HG03565 (cell line): ENCODE data around the gene MBNL1.

ENCODE experiments used
- ATAC-seq: cut with Tn5 transposase; IDR thresholded peaks from one replicate; pipeline ENCODE4 v1.9.1; 2021; ENCODE audit warnings: mild to moderate bottlenecking, moderate library complexity; ENCODE audit not compliant: unreplicated experiment

The MBNL1 gene

DNA sequence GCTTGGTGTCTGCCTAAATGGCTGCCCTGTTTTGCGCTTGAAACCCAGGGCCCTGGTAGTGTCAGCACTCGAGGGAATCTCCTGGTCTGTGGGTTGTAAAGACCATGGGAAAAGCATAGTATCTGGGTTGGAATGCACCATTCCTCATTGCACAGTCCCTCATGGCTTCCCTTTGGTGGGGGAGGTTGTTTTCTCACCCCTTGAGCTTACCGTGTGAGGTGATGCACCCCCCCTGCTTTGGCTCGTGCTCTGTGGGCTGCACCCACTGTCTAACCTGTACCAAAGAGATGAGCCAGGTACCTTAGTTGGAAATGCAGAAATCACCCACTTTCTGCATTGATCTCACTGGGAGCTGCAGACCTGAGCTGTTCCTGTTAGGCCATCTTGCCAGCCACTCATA is 104.7 kb downstream of the MBNL1 start:
- no peak for ATAC-seq

DNA sequence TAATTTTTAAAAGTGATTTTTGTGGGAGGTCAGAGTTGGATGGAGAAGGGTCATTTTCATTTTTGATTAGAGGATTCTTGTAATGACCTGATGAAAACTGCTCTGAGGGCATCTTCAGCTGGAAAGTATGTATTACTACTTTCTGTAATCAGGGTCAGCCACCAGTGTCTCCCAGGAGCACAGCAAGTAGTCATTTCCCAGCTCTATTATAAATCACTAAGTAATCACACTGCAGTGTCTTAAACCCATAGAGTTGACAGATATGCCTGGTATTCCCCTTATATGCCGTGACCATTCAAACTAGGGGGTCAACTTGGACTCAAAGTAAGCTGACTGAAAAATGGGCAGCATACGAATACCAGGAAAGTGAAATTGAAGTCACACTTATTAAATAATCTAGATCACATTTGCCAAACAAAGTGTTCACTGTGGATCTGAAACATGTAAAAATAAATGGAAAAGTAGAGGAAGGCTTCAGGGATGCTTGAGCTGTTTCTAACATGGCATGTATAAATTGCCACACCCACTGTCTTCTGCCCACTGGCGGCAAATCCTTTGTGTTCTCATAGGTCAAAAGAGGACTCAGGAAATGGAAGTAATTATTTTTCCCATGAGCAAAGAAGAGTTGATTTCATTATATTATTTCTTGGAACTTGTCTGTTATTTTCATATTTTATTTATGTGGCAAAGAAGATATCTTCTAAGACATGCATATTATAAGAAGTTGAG is 105.7 kb downstream of the MBNL1 start:
- no peak for ATAC-seq

DNA sequence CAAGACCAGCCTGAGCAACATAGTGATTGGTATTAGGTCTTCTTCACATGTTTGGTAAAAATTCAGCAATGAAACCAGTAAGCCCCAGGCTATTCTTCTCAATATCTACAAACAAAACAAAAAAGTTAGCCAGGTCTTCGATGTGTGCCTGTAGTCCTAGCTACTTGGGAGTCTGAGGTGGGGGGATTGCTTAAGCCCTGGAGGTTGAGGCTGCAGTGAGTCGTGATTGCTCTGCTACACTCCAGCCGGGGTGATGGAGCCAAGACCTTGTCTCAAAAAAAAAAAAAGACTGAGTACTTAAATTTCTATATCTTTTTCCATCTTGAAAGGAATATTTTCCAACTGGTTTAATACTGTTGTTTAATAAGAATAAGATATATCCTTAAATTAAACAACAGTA is 106.8 kb downstream of the MBNL1 start:
- ATAC-seq, result no peak

DNA sequence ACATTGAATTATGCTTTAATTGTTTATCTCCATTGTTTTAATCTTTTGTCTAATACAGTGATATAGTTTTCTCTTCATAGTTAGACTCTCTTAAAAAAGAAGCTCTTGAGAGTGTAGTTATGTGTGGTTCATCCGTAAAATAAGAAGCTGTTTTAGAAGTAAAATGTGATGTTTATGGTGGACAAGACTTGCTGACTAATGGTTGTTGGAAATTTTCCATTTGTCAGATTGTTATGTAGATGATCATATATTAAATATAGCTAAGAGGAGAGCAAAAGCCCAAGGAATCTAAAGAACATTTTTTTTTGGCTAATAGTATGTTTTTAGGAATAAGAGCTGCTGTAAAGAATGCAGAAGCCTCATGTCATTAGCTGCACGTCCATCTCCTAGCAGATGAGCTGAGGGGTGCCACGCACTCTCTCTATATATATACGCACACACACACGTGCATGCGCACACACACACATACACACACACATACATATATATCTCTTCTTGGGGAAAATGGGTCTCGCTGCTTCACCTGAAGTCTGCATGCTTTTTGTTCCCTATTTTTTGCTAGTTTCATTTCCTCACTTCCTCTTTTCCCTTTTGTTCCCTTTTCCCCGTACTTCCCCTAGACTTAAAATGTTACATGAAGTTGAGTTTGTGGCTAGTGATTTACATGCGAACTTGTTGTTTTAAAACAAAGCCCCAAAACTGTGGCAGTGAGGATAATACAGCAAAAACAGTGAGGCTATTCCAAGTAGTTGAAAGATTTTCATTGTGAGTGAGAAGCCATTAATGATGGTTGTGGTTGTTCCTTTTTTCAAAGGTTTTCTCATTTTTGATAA is 107.8 kb downstream of the MBNL1 start:
- peak; percentile 73 for ATAC-seq

DNA sequence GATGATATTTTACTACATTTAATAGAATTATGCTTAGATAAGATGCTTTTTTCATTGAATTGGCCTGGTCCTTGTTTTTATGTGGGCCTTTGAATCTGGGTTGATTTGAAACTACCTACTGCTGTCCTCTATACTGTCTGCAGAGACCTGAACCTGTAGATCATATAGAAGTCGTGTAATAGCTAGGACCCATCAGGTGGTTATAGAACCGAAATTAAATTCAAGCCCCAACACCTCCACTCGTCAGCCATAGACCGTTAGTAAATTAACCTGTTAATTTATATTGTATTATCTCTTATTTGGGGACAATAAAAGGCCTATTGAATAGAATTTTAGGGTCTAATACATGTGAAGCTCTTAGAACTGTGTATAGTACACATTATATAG is 108.4 kb downstream of the MBNL1 start:
- peak; percentile 8 for ATAC-seq

DNA sequence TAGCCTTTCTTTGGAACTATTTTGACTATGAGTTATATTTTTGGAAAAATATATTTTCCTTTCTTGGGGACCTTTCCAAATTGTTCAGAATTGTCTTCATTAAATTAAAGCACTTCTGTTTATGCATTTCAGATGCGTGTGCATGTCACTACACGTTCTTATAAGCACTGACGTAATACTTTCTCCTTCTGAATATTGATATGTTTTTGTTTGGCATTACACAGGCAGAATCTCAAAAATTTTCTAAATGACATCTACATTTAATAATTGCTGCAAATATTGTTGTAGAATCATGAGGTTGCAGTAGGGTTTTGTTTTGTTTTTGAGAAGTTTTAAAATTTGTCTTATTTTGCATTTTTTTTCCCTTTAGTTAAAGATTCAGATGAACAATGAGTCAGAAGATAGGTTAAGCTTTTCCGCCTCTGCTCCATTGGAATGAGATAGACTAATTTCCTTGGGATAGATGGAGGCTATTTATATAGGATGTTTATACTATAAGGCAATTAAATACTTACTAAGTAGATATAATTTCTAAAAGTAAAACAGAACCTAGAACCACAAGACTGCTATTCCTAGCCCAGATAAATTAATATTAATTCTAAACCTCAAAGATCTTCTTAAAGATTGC is 110.8 kb downstream of the MBNL1 start:
- ATAC-seq, result no peak

DNA sequence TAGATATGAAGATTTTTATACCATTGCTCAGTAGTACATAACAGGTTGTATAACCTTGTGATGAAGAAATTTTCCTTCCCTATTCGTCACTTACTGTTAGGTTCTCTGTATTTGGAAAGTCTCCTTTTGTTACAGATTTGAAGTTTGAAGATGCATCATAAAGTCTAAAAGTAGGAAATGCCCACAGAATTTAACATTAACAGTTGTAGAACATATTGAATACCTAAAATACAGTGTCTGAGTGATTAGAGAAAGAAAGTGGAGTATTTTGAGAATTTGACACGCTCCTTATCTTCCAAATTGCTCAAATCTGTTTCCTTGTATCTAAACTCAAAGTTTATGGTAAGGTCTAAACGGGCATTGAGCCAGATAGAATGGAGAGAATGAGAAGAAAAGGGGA is 111.3 kb downstream of the MBNL1 start:
- no peak for ATAC-seq

DNA sequence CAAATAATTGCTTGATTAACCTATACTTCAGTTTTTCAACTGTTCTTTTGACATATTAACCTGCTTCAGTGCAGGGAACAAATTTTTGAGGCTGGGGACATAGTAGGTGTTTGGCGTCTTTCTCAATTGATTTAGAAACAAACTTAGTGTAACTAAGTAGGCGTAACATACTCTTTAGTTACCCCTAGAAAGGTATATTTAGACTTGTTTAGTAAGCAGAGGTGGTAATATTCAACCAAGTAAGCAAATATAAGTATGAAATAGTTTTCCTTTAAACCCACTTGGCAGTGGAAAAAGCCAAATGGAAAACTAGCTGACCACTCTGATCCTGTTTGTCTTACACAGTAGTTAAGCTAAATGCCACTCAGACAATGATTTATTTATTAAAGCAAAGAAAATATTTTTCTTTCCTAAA is 113.2 kb downstream of the MBNL1 start:
- ATAC-seq, result no peak

DNA sequence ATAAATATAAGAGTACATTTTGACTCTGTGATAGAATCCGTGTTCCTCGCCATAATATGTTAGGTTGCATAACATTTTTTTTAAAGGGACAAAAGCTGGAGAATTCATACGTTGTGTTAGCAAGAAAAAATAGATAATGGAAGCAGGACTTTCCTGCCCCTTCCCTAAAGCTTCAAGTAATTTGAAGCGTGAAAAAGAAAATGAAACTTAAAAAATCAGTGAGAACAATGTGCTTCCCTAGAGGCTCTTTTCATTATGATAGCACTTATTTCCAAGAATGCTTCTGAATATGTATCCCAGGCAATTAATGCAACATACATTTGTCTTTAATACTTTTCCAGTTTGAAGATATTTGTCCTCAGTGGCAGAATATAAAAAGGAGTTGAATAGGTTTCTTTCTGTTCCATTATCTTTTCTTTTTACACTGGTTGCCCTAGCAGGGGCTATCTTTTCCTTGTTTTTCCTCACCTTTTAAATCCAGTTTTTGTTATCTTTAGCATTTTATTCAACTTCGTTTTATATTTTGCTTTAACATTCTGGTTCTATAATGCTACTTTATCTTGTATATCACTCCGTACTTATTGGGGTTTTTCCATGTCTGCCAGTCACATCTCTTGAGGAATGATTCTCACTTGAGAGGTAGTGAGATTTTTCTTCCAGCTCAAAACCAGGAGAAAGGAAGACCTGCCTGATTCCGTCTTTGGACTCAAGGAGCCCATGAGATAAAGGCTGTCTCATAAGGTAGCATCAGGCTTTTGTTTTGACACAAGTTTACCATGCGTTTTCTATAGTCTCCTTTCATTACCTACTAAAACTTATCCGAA is 113.8 kb downstream of the MBNL1 start:
- ATAC-seq, result no peak

DNA sequence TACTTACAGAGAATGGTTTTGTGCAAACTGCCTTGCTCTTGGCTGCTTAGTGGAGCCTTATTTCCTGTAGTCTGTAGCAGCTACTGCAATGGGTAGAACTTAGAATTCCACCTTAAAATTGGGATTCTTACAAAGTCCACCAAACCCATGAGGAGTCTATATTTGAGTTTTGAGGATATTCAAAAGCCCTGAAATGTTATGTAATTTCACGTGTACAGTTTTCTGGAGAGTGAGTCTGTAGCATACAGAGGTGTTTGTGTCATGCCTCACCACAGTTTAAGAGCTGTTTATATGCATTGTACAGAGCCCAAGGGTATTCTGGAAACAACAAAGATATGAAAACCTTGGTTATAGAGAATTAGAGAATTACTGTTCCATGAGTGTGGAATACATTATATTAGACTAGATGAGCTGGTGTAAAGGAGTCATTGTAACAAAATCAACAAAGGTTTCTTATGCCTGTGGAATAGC is 114.4 kb downstream of the MBNL1 start:
- ATAC-seq, result no peak

DNA sequence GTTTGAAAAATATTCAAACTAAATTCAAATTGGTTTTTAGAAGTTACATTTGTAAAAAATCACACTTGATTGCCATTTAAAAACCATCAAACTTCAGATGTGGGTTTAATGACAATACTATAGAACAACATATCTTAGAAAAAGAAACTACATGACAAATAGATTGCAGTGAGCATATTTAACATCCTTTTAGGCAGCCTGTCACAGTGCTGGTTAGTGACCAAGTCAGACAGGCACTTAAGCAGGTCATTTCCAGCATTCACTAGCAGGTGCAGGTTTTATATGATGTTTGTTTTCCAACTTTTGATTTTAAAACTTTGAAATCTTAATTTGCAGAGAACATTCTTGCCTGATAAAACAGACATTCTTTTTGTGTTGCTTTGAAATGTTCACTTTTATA is 115.7 kb downstream of the MBNL1 start:
- no peak for ATAC-seq

DNA sequence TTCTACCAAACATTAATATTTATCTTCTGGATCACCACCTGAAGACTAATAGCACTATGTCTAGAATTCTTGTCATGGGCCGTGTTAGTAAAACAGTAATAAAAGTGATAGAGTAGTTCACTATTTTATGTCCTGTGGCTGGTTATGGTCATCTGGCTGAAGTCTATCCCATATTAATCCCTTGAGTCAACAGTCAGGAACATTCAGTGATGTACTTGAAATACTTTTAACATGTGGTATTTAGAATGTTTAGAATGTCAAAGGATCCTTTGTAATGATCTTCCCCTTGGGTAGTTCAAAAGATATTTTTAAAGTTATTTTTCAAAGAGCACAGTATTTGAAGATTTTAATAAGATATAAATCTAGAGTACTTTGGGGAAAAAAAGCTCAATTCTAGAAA is 117.0 kb downstream of the MBNL1 start:
- no peak for ATAC-seq

DNA sequence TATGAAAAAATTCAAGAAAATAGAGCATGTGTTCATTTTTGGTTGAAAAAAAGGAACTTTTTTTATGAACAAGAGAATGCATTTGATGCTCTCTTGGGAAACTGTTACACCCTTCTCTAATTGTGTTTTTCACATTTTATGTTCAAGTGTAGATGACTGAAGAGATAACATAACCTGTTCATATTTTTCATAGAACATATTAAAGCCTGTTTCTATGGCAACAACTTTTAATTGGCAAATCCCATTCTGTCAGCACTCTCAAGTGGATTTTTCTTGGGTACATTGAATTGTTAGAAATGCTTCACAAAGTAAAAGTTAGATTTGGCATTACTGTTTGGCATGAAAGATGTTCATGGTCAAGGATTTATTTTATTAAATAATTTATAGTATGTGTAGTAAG is 117.5 kb downstream of the MBNL1 start:
- ATAC-seq, result no peak

DNA sequence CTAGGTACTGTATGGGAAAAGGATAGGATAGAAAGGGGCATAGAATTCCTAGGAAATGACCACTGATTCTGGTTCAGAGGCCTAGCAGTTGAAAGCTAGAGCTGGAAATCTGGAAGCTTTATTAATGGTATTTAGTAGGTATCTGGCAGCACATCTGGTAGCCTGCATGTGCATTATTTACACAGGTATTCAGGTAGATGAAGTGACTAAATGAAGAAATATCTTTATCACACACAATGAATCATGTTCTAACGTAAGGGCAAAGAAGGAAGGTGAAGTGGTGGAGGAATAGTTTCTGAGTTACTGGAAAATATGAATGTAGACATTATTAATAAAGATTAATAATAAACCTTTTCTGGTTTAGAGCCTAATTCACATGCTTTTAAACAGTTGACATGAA is 119.9 kb downstream of the MBNL1 start:
- ATAC-seq, result no peak

DNA sequence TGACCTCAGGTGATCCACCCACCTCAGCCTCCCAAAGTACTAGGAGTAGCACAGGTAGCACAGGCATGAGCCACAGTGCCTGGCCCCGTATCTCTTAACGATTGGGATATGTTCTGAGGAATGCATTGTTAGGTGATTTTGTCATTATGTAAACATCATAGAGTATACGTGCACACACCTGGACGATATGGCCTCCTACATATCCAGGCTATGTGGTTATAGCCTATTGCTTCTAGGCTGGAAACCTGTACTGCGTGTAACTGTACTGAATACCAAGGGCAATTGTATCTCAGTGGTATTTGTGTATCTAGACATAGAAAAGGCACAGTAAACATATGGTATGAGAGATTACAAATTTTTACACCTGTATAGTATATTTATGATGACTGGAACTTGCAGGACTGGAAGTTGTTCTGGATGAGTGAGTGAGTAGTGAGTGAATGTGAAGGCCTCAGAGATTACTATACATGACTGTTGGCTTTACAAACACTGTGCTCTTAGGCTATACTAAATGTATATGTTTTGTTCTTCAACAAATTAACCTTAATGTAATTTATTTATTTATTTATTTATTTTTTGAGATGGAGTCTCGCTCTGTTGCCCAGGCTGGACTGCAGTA is 120.7 kb downstream of the MBNL1 start:
- no peak for ATAC-seq

DNA sequence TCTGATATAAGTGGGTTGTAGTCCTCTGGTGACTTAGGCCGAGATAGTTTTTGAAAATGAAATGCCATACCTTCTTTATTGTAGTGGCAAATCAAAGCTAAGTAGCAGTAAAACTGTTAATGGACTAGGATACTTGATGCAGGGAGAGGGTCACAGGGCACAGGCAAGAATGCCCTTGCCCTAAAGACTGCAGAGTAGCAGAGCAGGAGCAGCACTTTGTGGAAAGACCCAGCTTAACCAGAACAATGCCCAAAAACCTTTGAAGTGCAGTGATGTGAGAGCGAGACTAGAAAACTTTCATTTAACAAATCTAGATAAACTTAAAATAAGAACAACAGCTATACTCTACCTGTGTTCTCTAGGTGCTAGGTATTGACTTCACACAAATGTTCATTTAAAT is 121.9 kb downstream of the MBNL1 start:
- no peak for ATAC-seq

DNA sequence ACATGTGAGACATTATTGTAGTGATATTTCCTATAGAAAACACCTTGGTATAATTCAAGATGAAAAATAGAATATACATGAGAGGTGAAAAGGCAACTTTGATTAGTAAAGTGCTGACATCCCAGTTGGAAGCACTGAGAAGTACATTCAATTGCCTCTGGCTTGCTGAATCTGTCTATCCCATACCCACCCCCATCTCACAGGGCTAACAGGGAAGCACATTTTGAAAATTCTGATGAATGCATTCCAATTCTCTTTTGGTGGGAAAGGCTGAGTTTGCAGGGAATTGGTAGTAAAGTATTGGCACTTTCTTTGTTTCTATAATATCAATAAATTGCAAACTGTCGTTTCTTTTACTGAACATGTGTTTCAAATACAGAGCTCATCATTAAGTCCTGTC is 122.9 kb downstream of the MBNL1 start:
- no peak for ATAC-seq

DNA sequence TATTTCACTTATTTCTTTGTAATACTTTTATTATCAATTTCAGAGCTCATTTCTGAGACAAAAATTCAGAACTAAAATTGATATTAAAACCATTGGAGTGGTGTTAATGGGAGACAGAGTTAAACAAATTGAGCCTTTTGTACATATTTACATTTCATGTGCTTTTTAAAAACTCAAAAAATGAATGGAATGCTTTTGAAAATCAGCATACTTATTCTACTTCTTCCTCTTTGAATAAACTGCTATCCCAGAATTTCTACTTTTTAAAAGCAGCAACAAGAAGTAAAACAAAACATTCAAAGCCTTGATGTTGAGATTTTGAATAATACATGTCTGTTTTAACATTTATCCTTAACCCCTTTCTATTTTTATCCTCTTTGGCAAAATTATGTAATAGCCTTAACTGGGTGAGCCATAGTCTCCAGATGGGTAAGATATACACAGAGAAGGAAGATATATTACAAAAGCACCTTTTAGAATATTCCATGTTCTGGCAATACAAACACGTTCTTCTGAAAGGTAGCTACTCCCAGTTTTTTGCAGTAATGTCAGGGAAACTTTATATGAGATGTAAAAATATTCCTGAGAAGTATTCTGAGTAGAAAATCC is 123.6 kb downstream of the MBNL1 start:
- ATAC-seq, result no peak

DNA sequence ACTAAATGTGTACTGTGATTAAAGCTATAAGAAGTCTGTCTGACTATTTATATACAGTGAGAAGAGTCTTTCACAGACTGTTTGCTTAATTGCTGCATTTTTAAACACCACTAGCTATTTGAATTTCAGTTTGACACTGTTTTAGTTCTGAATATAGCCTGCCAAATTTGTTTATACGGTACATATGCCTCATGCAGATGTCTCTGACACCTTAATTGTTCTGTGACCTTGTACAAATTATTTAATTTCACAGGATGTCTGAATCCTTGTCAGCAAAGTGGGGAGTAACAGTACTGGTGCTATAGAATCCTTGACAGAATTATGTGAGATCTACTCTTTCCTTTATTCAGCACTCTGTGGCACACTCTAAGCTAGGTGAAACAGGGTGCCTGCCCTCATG is 125.5 kb downstream of the MBNL1 start:
- ATAC-seq, result no peak

DNA sequence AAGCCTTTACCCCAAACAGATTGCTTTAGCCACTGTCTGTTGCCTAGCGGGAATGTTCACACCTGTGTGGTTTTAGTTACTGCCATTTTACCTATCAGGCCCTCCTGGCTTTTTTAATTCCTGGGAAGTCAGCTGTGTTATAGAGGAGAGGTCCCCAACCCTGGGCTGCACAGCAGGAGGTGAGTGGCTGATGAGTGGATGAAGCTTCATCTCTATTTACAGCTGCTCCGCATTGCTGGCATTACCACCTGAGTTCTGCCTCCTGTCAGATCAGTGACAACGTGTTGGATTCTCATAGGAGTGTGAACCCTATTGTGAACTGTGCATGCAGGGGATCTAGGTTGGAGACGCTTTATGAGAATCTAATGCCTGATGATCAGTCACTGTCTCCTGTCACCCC is 127.0 kb downstream of the MBNL1 start:
- ATAC-seq, result no peak
